ENCODE results near the gene RARRES2. TPM values are rescaled to one million over a fixed set of nuclear protein-coding genes. Genes with fewer than 3 reads are reported as not detected.
A peak's percentile ranks its signal among the peaks of the same experiment; 100 is the strongest.

Gene RARRES2
- total RNA-seq, 1 experiment from 2014 or later = 60.9 TPM

GRCh38 chr7:150340024-150340749, 1.2 kb downstream of the RARRES2 start:
- H2BK15ac ChIP-seq (ENCODE audit: low read depth, low read length) = no peak overlapping the region
- peaks cover 16% of the 10 kb centered on the region for H3K23me2 ChIP-seq (ENCODE audit: insufficient read length, low read depth, low read length, poor library complexity, severe bottlenecking)
- peaks cover 56 to 67% of the 10 kb centered on the region in 2 experiments for H3K4me1 Mint-ChIP-seq
- H4K91ac ChIP-seq (ENCODE audit: insufficient read length, low read depth, low read length) = no peak overlapping the region
- no peak for TF ChIP-seq CTCF (conservative IDR thresholded peaks at IDR 0.05)
- no peak overlapping the region for H3K23ac ChIP-seq (ENCODE audit: insufficient read length, low read depth, low read length)
- no peak overlapping the region for H4K8ac ChIP-seq (replicated peaks; ENCODE audit: insufficient read length, low read depth, low read length)
- DNase-seq = no peak
- H3K18ac ChIP-seq (ENCODE audit: insufficient read length, low read depth, low read length) = no peak overlapping the region
- no peak overlapping the region for H4K5ac ChIP-seq (ENCODE audit: insufficient read length, low read depth, low read length)
- H3K14ac ChIP-seq (ENCODE audit: insufficient read depth, low read length) = peak overlapping the region; percentile 54; the same call in 1 of the 2 replicates
- H3T11ph ChIP-seq (ENCODE audit: low read length) = no peak overlapping the region
- H4K20me1 ChIP-seq (ENCODE audit: control insufficient read depth, insufficient read depth, insufficient read length) = no peaks in the 10 kb centered on the region
- H2AK5ac ChIP-seq (ENCODE audit: insufficient read length, low read length) = no peak overlapping the region
- H3K79me1 ChIP-seq (ENCODE audit: insufficient read depth, low read depth, low read length, poor library complexity, severe bottlenecking) = no peaks in the 10 kb centered on the region
- H3K4me3 Mint-ChIP-seq = peak overlapping the region; percentile 74 to 96
- H2BK12ac ChIP-seq (ENCODE audit: insufficient read length, low read depth, low read length) = no peak overlapping the region
- no peak overlapping the region for H2AFZ ChIP-seq (ENCODE audit: low read length)
- peak overlapping the region; percentile 23 for H3K9ac ChIP-seq (ENCODE audit: extremely low read depth, insufficient read length, low read length)
- H3K9me3 Mint-ChIP-seq = peaks cover 13 to 17% of the 10 kb centered on the region in 2 experiments
- no peaks in the 10 kb centered on the region for H3K79me2 ChIP-seq (ENCODE audit: insufficient read depth, low read length)
- no peak overlapping the region for H2BK20ac ChIP-seq (ENCODE audit: low read depth, low read length, poor library complexity, severe bottlenecking)
- H3K4me2 ChIP-seq (ENCODE audit: insufficient read depth, insufficient read length, low read length) = peak overlapping the region; percentile 76
- no peak overlapping the region for H2BK120ac ChIP-seq (ENCODE audit: low read depth, low read length, poor library complexity, severe bottlenecking)
- H3K56ac ChIP-seq (ENCODE audit: insufficient read length, low read depth, low read length) = no peak overlapping the region
- H3K9me3 ChIP-seq (ENCODE audit: control insufficient read depth, low read depth, low read length) = peaks cover 7% of the 10 kb centered on the region
- peaks cover 24 to 41% (median 26%) of the 10 kb centered on the region in 3 experiments for H3K36me3 Mint-ChIP-seq (ENCODE audit: insufficient read depth in 1 of 3, low read depth in 3 of 3)
- H3K27me3 ChIP-seq (ENCODE audit: insufficient read depth, low read length) = peaks cover 13% of the 10 kb centered on the region
- no peak overlapping the region for H2BK5ac ChIP-seq (ENCODE audit: insufficient read length, low read length)
- H3K27ac Mint-ChIP-seq = peak overlapping the region in 2 of 3 experiments; percentile 6 to 22; a peak in 4 of 7 replicates
- H3K4me1 ChIP-seq (ENCODE audit: insufficient read depth, low read length) = no peaks in the 10 kb centered on the region; the same call in 1 of the 2 replicates
- peaks cover 68% of the 10 kb centered on the region for H3K27me3 Mint-ChIP-seq (ENCODE audit: low read depth)
- H3K4ac ChIP-seq (ENCODE audit: low read depth, low read length) = no peak overlapping the region
- no peak overlapping the region for H3K27ac ChIP-seq (ENCODE audit: insufficient read length, low read depth, low read length)
- WGBS (ENCODE audit: extremely low coverage, insufficient read length, low lambda C conversion rate) = no CpG with 5 or more reads among the region's 39 CpGs
